Karpas-422 (cell line): Measurements from ENCODE around the gene ASZ1. TPM values are rescaled to one million over a fixed set of nuclear protein-coding genes. Genes with fewer than 3 reads are reported as not detected.
"Not testable (repeated sequence)": the region's sequence is repeated elsewhere in the genome, so short reads cannot be mapped to it uniquely, and the experiment has no call there.

ENCODE experiments used
- DNase-seq: peaks from one replicate; pipeline ENCODE4 v3.0.0-alpha.2; 2015
- H2AFZ ChIP-seq: fragments of 200-600 bp; sonication (generic); 2 replicates; pipeline ENCODE4 v1.6.1; 2014; ENCODE audit warnings: antibody characterized with exemption, low read length, mixed read lengths
- H3K27ac ChIP-seq: fragments of 200-600 bp; sonication (generic); 2 replicates; pipeline ENCODE4 v1.5.1; 2014; ENCODE audit warnings: mild to moderate bottlenecking, low read length, moderate library complexity
- H3K27me3 ChIP-seq: fragments of 200-600 bp; sonication (generic); 2 replicates; pipeline ENCODE4 v1.6.1; 2014; ENCODE audit warnings: low read length, mixed read lengths
- H3K36me3 ChIP-seq: fragments of 200-600 bp; sonication (generic); 2 replicates; pipeline ENCODE4 v1.6.1; 2014; ENCODE audit warnings: low read length, mixed read lengths; ENCODE audit not compliant: insufficient read depth
- H3K4me1 ChIP-seq: fragments of 200-600 bp; sonication (generic); 2 replicates; pipeline ENCODE4 v1.6.1; 2014; ENCODE audit warnings: mild to moderate bottlenecking, low read length, mixed read lengths
- H3K4me2 ChIP-seq: fragments of 200-600 bp; sonication (generic); 2 replicates; pipeline ENCODE4 v1.6.1; 2014; ENCODE audit warnings: low read length, low read depth, mild to moderate bottlenecking; ENCODE audit not compliant: poor library complexity, severe bottlenecking
- H3K4me3 ChIP-seq: fragments of 200-600 bp; sonication (generic); 2 replicates; pipeline ENCODE4 v1.5.1; 2014; ENCODE audit warnings: mild to moderate bottlenecking, antibody characterized with exemption, low read length, mixed read lengths
- H3K79me2 ChIP-seq: fragments of 200-600 bp; sonication (generic); 2 replicates; pipeline ENCODE4 v1.6.1; 2014; ENCODE audit warnings: mild to moderate bottlenecking, low read length, mixed read lengths
- H3K9ac ChIP-seq: fragments of 200-600 bp; sonication (generic); 2 replicates; pipeline ENCODE4 v1.6.0; 2014; ENCODE audit warnings: low read length
- H3K9me2 ChIP-seq: fragments of 200-600 bp; sonication (generic), shearing (Covaris generic); replicated peaks from 2 replicates; pipeline ENCODE4 v1.6.0; 2014; ENCODE audit warnings: mild to moderate bottlenecking, low read length, moderate library complexity; ENCODE audit not compliant: insufficient read depth
- H3K9me3 ChIP-seq: fragments of 300-700, 200-600 bp; sonication (generic); 2 replicates; pipeline ENCODE4 v1.6.1; 2014; ENCODE audit warnings: low read length, mixed read lengths
- H4K20me1 ChIP-seq: fragments of 200-600 bp; sonication (generic); 2 replicates; pipeline ENCODE4 v1.6.1; 2014; ENCODE audit warnings: mild to moderate bottlenecking, antibody characterized with exemption, low read length, low read depth; ENCODE audit not compliant: insufficient read depth
- total RNA-seq: library from RNA; depleted of rRNA; stranded (reverse); fragments of >200 nt; shearing (Covaris generic); gene quantifications from 2 replicates; pipeline ENCODE4 v1.2.3, GENCODE V29; 2014; ENCODE audit warnings: low replicate concordance; rRNA removed

The ASZ1 gene
- not detected in 2 replicates for total RNA-seq

- H3K79me2 ChIP-seq: no peaks in the 10 kb centered on the region
- no peak within 1 kb of the TSS for H3K4me2 ChIP-seq
- DNase-seq: no peak
- H2AFZ ChIP-seq: no peak within 1 kb of the TSS
- no peak within 1 kb of the TSS for H3K4me3 ChIP-seq
- H3K27ac ChIP-seq: no peak within 1 kb of the TSS
- H4K20me1 ChIP-seq: no peaks in the 10 kb centered on the region
- no peaks in the 10 kb centered on the region for H3K4me1 ChIP-seq
- no peaks in the 10 kb centered on the region for H3K9me3 ChIP-seq
- no peaks in the 10 kb centered on the region for H3K27me3 ChIP-seq
- H3K9ac ChIP-seq: no peak within 1 kb of the TSS
- H3K9me2 ChIP-seq: no peaks in the 10 kb centered on the region
- no peaks in the 10 kb centered on the region for H3K36me3 ChIP-seq
Observed at GRCh38 chr7:117427258-117427701, at the start of gene ASZ1. Gene ASZ1, minus strand, starts transcription at chr7:117427493. Its CDS starts 33 bp downstream, at chr7:117427460.

- Histone ChIP-seq H3K79me2 (no peaks in the 10 kb centered on the region), H3K36me3 (no peaks in the 10 kb centered on the region), H3K4me1 (no peaks in the 10 kb centered on the region), H4K20me1 (no peaks in the 10 kb centered on the region), H2AFZ (no peak overlapping the region), H3K9me2 (no peaks in the 10 kb centered on the region), H3K9ac (no peak overlapping the region), H3K9me3 (no peaks in the 10 kb centered on the region), H3K27me3 (no peaks in the 10 kb centered on the region), H3K4me2 (no peak overlapping the region), H3K4me3 (no peak overlapping the region), H3K27ac (no peak overlapping the region)
- DNase-seq: no peak
Observed at GRCh38 chr7:117476557-117477215, 49.4 kb upstream of the ASZ1 start.

GRCh38 chr7:117472335-117472734 is 45.0 kb upstream of the ASZ1 start:
- Histone ChIP-seq H3K4me1 (no peaks in the 10 kb centered on the region), H3K27ac (no peak overlapping the region), H2AFZ (no peak overlapping the region), H3K9me3 (no peaks in the 10 kb centered on the region), H3K4me3 (no peak overlapping the region), H3K79me2 (no peaks in the 10 kb centered on the region), H3K36me3 (no peaks in the 10 kb centered on the region), H4K20me1 (no peaks in the 10 kb centered on the region), H3K9ac (no peak overlapping the region), H3K27me3 (no peaks in the 10 kb centered on the region), H3K4me2 (no peak overlapping the region), H3K9me2 (no peaks in the 10 kb centered on the region)
- DNase-seq: no peak

GRCh38 chr7:117470777-117471176 is 43.5 kb upstream of the ASZ1 start:
- H3K9me2 ChIP-seq: no peaks in the 10 kb centered on the region
- H4K20me1 ChIP-seq: no peaks in the 10 kb centered on the region
- H3K9me3 ChIP-seq: no peaks in the 10 kb centered on the region
- no peak overlapping the region for H3K9ac ChIP-seq
- H3K79me2 ChIP-seq: no peaks in the 10 kb centered on the region
- H3K27me3 ChIP-seq: no peaks in the 10 kb centered on the region
- H2AFZ ChIP-seq: no peak overlapping the region
- no peaks in the 10 kb centered on the region for H3K36me3 ChIP-seq
- no peak overlapping the region for H3K4me2 ChIP-seq
- H3K4me3 ChIP-seq: no peak overlapping the region
- H3K27ac ChIP-seq: no peak overlapping the region
- DNase-seq: no peak
- H3K4me1 ChIP-seq: no peaks in the 10 kb centered on the region

- H3K4me3 ChIP-seq: no peak overlapping the region
- no peak for DNase-seq
- H3K9me3 ChIP-seq: no peaks in the 10 kb centered on the region
- H3K9me2 ChIP-seq: no peaks in the 10 kb centered on the region
- no peaks in the 10 kb centered on the region for H3K79me2 ChIP-seq
- no peaks in the 10 kb centered on the region for H3K36me3 ChIP-seq
- H3K4me2 ChIP-seq: no peak overlapping the region
- H2AFZ ChIP-seq: no peak overlapping the region
- H3K9ac ChIP-seq: no peak overlapping the region
- H3K27ac ChIP-seq: no peak overlapping the region
- no peaks in the 10 kb centered on the region for H4K20me1 ChIP-seq
- H3K4me1 ChIP-seq: no peaks in the 10 kb centered on the region
- H3K27me3 ChIP-seq: no peaks in the 10 kb centered on the region
Observed at GRCh38 chr7:117468174-117468573, 40.9 kb upstream of the ASZ1 start.

GRCh38 chr7:117460815-117461214 is 33.5 kb upstream of the ASZ1 start:
- H3K4me2 ChIP-seq, H3K27me3 ChIP-seq, H3K9me2 ChIP-seq, H3K4me1 ChIP-seq, H3K4me3 ChIP-seq, H3K9ac ChIP-seq, H3K27ac ChIP-seq, H2AFZ ChIP-seq, H3K36me3 ChIP-seq, H3K9me3 ChIP-seq, DNase-seq, H3K79me2 ChIP-seq, H4K20me1 ChIP-seq: not testable (repeated sequence)

GRCh38 chr7:117459735-117460134 is 32.4 kb upstream of the ASZ1 start:
- Histone ChIP-seq H3K9me2 (no peaks in the 10 kb centered on the region), H4K20me1 (no peaks in the 10 kb centered on the region), H3K4me1 (no peaks in the 10 kb centered on the region), H3K9me3 (no peaks in the 10 kb centered on the region), H2AFZ (no peak overlapping the region), H3K4me3 (no peak overlapping the region), H3K9ac (no peak overlapping the region), H3K27ac (no peak overlapping the region), H3K27me3 (no peaks in the 10 kb centered on the region), H3K4me2 (no peak overlapping the region), H3K36me3 (no peaks in the 10 kb centered on the region), H3K79me2 (no peaks in the 10 kb centered on the region)
- no peak for DNase-seq

GRCh38 chr7:117458977-117459583 is 31.8 kb upstream of the ASZ1 start:
- H3K4me2 ChIP-seq: no peak overlapping the region
- no peaks in the 10 kb centered on the region for H3K36me3 ChIP-seq
- H3K27ac ChIP-seq: no peak overlapping the region
- H3K4me1 ChIP-seq: no peaks in the 10 kb centered on the region
- no peak overlapping the region for H3K4me3 ChIP-seq
- peak; percentile 68 for DNase-seq
- H3K9ac ChIP-seq: no peak overlapping the region
- no peaks in the 10 kb centered on the region for H3K27me3 ChIP-seq
- H3K9me3 ChIP-seq: no peaks in the 10 kb centered on the region
- H3K9me2 ChIP-seq: no peaks in the 10 kb centered on the region
- no peak overlapping the region for H2AFZ ChIP-seq
- no peaks in the 10 kb centered on the region for H3K79me2 ChIP-seq
- no peaks in the 10 kb centered on the region for H4K20me1 ChIP-seq
